ENCODE measurements around the gene MAP4. TPM values are rescaled to one million over a fixed set of nuclear protein-coding genes. Genes with fewer than 3 reads are reported as not detected.
A peak's percentile ranks its signal among the peaks of the same experiment; 100 is the strongest.

MAP4 gene
- total RNA-seq, 2 experiments from 2014 or later = 101 to 103 TPM

DNA sequence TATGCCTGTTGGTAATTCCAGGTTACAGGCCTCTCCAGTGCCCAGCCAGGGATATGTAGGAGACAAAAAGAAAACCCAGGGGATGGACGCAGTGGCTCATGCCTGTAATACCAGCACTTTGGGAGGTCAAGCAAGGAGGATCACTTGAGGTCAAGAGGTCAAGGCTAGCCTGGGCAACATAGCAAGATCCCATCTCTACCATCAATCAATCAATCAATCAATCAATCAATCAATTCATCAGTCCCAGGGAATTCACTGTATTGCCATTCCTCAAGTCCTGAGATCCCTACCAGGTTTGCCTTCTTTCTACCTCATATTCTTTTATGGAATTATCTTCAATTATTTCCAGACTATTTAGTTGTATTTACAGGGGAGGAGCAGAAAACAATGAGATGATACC lies 131.0 kb downstream of the MAP4 start:
- Mint-ChIP-seq H3K9me3 (peaks cover 2% of the 10 kb centered on the region), H3K36me3 (ENCODE audit: low read depth) (peaks cover 21% of the 10 kb centered on the region), H3K4me1 (ENCODE audit: low read depth) (peaks cover 7% of the 10 kb centered on the region), H3K4me3 (no peak overlapping the region), H3K27ac (no peak overlapping the region), H3K27me3 (no peaks in the 10 kb centered on the region)
- ATAC-seq (no peak), DNase-seq (no peak)
- intact Hi-C loops (cut with micrococcal nuclease) = no loop called here
- TF ChIP-seq, protein P1, sequence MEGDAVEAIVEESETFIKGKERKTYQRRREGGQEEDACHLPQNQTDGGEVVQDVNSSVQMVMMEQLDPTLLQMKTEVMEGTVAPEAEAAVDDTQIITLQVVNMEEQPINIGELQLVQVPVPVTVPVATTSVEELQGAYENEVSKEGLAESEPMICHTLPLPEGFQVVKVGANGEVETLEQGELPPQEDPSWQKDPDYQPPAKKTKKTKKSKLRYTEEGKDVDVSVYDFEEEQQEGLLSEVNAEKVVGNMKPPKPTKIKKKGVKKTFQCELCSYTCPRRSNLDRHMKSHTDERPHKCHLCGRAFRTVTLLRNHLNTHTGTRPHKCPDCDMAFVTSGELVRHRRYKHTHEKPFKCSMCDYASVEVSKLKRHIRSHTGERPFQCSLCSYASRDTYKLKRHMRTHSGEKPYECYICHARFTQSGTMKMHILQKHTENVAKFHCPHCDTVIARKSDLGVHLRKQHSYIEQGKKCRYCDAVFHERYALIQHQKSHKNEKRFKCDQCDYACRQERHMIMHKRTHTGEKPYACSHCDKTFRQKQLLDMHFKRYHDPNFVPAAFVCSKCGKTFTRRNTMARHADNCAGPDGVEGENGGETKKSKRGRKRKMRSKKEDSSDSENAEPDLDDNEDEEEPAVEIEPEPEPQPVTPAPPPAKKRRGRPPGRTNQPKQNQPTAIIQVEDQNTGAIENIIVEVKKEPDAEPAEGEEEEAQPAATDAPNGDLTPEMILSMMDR (IDR thresholded peaks at IDR 0.05) = no peak
- CTCF ChIA-PET = no interaction called here
- POLR2A ChIA-PET = no interaction called here

DNA sequence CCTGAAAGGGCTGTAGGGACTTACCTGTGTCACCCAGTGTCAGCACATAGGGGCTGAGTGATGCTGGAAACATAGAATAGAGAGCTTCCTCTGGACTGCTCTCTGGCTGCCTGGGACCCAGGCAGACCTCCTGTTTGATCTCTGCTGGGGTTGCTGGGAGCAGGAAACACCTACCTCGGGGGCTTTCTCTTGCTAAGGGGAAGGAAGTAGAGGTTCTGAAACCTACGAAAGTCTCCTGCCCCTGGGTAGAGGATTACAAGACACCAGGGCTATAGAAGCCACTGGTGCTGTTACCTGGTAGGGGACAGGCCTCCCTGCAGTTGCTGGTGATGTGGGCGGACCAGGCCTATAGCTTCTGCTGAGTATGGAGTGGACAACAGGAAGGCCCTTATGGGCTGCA lies 131.6 kb downstream of the MAP4 start:
- intact Hi-C loops (cut with micrococcal nuclease) = no loop called here
- Mint-ChIP-seq H3K4me1 (ENCODE audit: low read depth) (peaks cover 7% of the 10 kb centered on the region), H3K36me3 (ENCODE audit: low read depth) (peaks cover 21% of the 10 kb centered on the region), H3K4me3 (no peak overlapping the region), H3K27ac (no peak overlapping the region), H3K27me3 (no peaks in the 10 kb centered on the region), H3K9me3 (peaks cover 2% of the 10 kb centered on the region)
- TF ChIP-seq, protein P1 (IDR thresholded peaks at IDR 0.05) = no peak
- POLR2A ChIA-PET = interaction anchor here (0.6 kb wide), 1 partner anchor 408 kb away, joined by 3 read pairs; no protein-coding TSS in a partner anchor
- ATAC-seq (peak; percentile 53), DNase-seq (no peak)
- CTCF ChIA-PET = no interaction called here

DNA sequence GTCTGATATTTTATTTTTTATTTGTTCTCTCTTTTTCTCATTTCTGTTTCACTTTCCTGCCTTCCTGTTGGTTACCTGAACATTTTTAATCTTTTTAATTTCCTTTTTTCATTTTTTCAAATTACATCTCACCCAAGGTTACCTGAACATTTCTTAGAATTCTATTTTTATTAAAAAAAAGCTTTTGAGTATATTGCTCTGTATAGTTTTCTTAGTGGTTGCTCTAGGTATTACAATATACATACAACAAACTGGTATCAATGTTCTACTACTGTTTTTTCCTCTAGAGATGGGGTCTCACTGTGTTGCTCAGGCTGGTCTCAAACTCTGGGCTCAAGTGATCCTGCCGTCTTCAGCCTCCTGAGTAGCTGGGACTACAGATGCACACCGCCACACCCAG lies 133.9 kb downstream of the MAP4 start:
- no peak for DNase-seq
- Mint-ChIP-seq H3K4me1 (ENCODE audit: low read depth) (peaks cover 11% of the 10 kb centered on the region), H3K9me3 (peaks cover 2% of the 10 kb centered on the region), H3K27me3 (no peaks in the 10 kb centered on the region), H3K4me3 (no peak overlapping the region), H3K27ac (no peak overlapping the region), H3K36me3 (ENCODE audit: low read depth) (peaks cover 12% of the 10 kb centered on the region)
- intact Hi-C loops (cut with micrococcal nuclease) = no loop called here
- TF ChIP-seq, protein P1 (IDR thresholded peaks at IDR 0.05) = no peak
- POLR2A ChIA-PET = interaction anchor here (0.6 to 1.3 kb wide), 2 partner anchors 10 to 120 kb away, joined by 3 to 4 read pairs; no protein-coding TSS in a partner anchor
- no peak for ATAC-seq
- CTCF ChIA-PET = interaction anchor here (0.8 to 1.3 kb wide), 3 partner anchors 9 to 76 kb away, joined by 3 to 4 read pairs (median 4); no protein-coding TSS in a partner anchor

DNA sequence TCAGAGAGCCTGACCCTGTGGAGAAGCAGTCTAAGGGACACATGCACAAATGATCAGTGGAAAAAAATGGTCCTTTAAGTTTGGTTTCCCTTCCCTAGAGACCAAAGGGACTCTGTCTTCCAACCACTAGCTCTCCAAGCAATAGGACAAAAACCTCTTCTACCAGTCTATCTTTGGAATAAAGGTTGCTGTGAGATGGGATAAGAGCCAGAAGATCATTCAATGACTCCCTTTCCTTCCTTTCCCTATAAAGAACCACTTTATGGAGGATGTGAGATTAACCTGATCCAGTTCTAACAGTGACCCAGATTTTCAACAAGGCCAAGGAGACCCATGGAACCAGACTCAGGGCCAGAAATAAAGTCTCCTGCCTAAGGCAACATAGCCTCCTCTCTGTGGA lies 138.5 kb downstream of the MAP4 start:
- Mint-ChIP-seq H3K27ac (no peak overlapping the region), H3K27me3 (no peaks in the 10 kb centered on the region), H3K36me3 (ENCODE audit: low read depth) (peaks cover 5% of the 10 kb centered on the region), H3K4me3 (no peak overlapping the region), H3K4me1 (ENCODE audit: low read depth) (peaks cover 8% of the 10 kb centered on the region), H3K9me3 (no peaks in the 10 kb centered on the region)
- ATAC-seq (no peak), DNase-seq (no peak)
- POLR2A ChIA-PET = no interaction called here
- CTCF ChIA-PET = interaction anchor here (1.1 kb wide), 1 partner anchor 280 kb away, joined by 3 read pairs; no protein-coding TSS in a partner anchor
- TF ChIP-seq, protein P1 (IDR thresholded peaks at IDR 0.05) = no peak
- intact Hi-C loops (cut with micrococcal nuclease) = no loop called here

DNA sequence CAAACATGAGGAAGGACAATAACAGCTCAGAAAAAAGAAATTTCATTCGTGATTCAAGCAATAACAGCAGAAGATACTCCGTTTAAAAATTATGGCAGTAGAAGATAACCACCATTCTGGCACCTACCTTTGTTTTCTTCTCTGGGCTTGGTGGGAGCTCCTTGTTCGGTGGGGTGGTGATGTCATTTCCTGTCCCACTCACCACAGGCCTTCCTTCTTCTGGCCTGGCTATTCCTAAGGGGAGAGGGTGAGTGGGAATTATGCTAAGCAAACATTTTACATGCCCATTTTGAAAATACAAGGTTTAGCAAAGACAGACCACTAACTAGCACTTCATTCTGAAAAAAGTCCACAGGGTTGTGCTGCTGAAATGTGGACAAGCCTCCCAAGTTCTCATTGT lies 138.9 kb downstream of the MAP4 start:
- DNase-seq (no peak), ATAC-seq (no peak)
- Mint-ChIP-seq H3K9me3 (no peaks in the 10 kb centered on the region), H3K4me1 (ENCODE audit: low read depth) (peaks cover 8% of the 10 kb centered on the region), H3K27me3 (no peaks in the 10 kb centered on the region), H3K4me3 (no peak overlapping the region), H3K36me3 (ENCODE audit: low read depth) (peaks cover 6% of the 10 kb centered on the region), H3K27ac (peak overlapping the region; percentile 14)
- ChIA-PET CTCF (interaction anchor here (1.1 kb wide), 1 partner anchor 280 kb away, joined by 3 read pairs; no protein-coding TSS in a partner anchor), POLR2A (no interaction called here)
- TF ChIP-seq, protein P1 (IDR thresholded peaks at IDR 0.05) = no peak
- intact Hi-C loops (cut with micrococcal nuclease) = no loop called here

Data from activated CD8-positive, alpha-beta T cell treated with anti-CD3 and anti-CD28 coated beads for 36 hours (primary cell).